Renal cortical epithelial cell (primary cell): Measurements from ENCODE around the gene EGLN3. TPM values are rescaled to one million over a fixed set of nuclear protein-coding genes. Genes with fewer than 3 reads are reported as not detected.

Experiments
- DNase-seq: peaks from one replicate; pipeline ENCODE4 v3.0.0-alpha.2; 2011; ENCODE audit warnings: low read depth
- total RNA-seq: library from RNA; depleted of rRNA; stranded (reverse); fragments of >200 nt; gene quantifications from 2 replicates; pipeline ENCODE4 v1.2.3, GENCODE V29; 2014

The EGLN3 gene
- total RNA-seq, 1 donor from 2014 or later = 13.1 TPM

DNA sequence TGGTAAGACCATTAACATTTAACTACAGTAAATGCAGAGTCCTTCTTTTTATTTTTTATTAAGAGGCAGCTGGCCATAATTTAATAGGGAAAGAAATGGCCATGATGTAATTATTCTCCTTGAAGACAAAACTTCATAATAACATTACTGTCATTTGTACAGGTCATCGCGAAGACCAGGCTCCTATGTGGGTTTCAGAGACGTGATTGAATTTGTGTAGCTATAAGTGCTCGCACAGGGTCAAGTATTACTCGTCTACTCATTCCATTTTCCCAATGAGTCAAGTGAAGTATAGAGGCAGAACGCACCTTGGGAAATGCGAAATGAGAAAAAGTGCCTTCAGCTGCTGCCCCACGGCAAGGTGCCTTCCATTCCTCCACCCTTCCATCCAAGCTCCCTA is 40.4 kb downstream of the EGLN3 start:
- DNase-seq = no peak

DNA sequence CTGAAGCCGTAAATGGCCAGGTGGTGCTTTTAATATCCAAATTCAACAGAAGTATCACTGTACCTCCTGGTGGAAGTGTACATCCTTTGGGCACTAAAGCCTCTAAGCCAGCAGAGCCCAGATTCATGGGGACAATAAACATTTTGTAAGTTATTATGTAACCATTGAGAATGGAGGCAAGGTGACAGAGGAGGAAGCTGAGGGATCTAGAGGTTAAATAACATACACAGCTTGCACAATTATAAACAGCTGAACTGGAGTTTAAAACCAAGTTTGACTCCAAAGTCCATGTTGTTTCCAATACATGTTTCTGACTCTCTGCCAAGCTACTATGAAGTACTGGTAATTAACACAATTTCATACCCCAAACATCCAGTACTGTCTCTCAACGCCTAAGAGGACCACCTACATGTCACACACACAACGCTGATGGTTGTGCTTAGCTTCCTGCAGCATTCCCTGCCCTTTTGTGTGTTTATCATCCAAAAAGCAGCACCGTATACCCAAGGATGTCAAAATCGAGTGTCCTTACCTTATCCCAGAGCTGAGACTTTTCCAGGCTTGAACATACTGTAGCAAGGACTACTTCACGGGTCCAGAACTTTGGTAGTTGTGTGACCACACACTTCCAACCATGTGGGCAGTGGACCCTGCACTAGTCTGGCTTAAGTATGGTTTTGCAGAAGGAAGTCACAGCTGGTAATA is 41.3 kb downstream of the EGLN3 start:
- no peak for DNase-seq

DNA sequence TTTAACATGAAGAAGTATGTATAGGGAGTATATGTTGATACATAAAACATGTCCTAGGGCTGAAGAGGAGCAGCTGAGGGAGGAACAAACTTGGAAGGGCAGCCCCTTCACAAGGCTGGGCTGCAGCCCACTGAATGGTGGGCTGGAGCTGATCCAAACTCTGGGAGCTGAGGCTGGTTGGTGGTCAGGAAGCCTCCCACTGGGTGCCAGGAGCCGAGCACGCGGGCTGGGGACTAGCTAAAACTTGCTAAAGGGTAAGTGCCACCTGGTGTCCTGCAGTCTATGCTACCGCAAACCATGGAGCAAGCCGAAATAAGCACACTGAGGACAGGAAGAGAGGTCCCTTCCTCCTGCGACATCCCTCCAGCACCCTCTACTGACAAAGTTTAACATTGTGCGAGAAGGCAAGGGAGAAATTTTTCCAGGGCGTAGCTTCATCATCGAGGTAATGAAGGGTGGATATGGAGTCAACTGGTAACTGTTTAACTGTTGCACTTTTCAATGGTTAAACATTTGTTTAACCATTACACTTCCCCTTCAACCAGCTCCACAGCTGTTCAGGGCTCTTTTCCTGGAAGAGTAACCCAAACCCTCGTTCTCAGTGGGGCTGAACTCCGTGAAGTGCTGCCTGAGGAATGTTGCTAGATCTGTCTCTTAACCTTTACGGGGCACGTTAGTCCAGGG is 42.2 kb downstream of the EGLN3 start:
- peak; percentile 82 for DNase-seq

DNA sequence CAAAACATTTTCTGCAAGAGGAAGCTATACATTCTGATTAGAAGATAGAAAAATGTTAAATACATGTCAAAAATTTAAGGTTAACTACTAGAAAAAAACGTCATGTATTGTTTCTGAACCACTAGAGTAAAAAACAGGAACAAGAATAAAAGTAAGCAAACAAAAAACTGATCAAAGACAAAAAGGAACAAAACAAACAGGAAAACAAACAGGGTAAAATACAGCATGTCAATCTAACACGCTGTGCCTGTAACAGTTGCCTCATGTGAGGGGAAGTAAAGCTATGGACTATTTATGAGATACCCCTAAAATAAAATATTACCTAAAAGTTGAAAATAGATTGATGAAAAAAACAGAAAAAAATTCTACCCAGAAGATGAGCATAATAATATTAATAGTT is 43.9 kb downstream of the EGLN3 start:
- no peak for DNase-seq

DNA sequence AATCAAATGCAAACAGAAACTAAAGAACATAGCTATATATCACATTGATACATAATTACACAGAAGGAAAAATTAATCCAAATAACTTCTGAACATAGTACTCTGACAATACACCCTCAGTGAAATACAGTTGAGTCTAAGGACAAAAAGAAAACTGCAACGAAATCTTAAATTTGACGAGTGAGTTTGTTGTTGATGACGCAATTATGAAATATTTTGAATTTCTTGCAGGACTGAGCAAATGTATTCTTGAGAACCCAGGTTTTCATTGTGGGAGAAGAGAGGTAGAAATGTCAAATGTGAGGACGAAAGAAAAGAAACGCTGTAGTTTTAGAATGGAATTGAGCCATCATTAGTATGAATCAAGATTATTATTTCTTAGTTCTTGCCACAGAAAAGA is 46.3 kb downstream of the EGLN3 start:
- no peak for DNase-seq

DNA sequence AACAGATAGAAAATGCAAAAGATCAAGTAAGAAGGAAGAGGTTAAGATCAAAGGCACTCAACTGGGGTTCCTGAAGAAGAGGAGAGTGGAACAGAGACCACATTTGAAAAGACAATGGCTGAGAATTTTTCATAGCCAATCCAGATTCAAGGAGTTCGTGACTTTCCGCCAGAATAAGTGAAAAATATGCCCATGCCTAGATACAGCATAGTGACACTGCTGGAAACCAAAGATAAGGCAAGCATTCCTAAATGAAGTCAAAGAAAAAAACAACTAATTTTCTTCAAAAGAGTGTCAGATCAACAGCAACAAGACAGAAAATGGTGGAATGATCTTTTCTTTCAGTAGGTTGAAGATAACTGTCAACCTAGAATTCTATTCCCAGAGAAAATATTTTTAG is 47.5 kb downstream of the EGLN3 start:
- no peak for DNase-seq

DNA sequence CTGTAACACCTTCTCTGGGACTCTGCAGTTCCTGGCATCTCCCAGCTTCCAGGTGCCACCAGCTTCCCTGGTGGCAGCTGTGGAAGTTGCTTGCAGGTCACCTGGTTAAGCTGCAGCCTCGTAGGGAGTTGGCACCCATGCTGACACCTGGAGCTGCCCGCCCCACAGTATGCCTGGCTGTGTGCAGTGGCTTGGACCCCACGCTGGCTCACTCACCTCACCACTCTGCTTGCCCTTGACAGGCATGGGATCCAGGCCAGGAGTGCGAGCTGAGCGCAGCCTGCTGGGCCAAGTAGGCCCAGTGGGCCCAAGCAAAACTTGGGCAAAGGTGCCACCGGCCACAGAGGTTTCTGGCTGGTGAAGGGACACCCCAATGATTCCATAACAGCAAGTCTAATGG is 48.5 kb downstream of the EGLN3 start:
- DNase-seq = no peak

DNA sequence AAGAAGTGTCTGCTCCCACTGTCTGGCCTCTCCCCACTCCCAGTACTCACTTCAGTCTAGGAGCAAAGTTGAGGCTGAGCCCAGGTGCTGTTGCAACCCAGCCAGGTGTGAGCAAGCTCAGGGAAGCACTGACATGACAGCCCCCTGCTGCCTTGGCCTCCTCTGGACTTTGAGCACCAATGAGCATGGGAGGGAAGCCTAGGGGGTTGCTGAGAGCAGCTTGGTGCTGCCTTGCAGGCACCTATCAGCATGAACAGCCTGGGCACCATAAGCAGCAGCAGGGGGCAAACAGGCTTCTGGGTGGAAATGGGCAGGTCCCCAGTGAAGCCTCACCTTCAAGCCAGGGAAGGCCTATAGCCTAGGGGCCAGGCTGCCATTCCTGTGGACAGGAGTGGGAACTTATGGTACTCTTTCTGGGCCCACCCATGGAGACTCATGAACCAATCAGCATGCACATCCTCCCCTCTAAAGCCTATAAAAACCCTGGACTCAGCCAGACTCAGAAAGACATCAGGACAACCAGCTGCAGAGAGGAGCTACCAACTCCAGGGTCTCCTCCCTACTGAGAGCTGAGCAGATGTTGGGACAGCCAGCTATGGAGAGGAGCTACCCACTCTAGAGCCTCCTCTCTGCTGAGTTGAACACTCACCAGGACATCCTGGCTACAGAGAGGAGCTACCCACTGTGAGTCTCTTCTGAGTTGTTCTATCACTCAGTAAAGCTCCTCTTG is 49.3 kb downstream of the EGLN3 start:
- DNase-seq = no peak

DNA sequence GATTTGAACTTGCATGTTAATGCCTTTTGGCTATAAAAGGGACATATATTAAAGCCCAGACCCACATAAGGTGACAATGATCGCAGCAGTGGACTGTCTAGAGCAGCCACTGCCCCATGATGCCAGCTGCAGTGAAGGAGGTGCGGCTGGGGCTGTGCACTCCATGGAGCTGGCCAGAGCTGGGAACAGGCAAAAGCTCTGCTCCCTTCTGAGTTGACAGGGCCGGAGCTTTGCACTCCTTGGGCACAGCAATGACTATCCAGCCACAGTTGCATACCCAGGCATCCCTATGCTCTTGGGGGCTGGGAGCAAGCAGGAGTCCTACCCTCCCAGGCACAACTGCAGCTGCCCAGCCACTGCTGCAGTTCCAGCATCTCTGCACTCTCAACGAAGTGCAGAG is 50.2 kb downstream of the EGLN3 start:
- DNase-seq = no peak

DNA sequence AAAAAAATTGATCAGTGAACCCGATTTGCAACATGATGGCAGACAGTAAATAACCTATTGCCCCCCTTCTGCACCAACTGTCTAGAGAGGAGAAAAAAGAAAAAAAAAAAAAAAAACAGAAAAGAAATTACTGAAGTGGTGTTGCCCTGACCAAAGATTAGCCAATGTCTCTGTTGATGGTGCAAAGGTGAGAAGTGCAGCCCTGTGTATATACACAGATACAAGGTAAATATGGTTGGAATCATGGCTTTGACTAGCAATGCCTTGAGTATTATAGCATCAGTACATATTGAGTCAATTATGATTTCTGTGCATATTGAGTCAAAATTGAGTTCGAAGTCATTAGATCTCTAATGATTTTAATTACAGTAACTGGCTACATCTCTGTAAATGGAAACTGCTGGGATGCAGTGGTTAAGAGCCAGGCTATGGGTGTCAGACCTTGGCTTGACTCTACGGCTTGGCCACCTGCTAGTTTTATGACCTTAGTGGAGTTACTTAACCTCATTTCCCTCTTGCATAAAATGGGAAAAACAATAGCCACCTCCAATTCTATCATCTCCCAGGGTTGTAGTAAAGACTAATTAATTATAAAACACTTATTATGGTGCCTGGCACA is 51.0 kb downstream of the EGLN3 start:
- DNase-seq = no peak

DNA sequence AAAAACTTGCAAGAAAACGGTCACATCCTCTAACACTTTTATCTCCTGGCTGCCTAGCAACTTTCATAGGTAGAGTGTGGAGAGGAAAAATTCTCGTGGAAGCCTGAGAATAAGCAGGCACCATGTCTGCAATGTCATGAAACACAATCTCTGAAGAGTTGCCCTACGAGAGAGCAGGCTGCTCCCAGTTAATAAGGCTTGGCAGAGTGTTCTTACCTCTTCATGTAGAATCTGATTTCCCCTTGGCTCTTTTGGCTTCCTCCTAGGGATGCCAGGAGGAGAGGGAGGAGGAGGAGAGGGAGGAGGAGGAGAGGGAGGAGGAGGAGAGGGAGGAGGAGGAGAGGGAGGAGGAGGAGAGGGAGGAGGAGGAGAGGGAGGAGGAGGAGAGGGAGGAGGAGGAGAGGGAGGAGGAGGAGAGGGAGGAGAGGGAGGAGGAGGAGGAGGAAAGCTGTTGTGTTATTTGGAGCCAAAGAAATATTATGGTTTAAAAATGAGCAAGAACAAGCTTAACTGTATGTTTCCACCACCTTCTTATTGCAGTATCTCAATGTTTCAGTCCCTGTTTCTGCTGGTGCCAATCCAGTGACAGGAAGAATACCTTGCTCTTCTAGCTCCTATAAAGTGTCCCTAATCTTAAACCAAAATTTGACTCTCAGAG is 52.9 kb downstream of the EGLN3 start:
- DNase-seq = no peak

DNA sequence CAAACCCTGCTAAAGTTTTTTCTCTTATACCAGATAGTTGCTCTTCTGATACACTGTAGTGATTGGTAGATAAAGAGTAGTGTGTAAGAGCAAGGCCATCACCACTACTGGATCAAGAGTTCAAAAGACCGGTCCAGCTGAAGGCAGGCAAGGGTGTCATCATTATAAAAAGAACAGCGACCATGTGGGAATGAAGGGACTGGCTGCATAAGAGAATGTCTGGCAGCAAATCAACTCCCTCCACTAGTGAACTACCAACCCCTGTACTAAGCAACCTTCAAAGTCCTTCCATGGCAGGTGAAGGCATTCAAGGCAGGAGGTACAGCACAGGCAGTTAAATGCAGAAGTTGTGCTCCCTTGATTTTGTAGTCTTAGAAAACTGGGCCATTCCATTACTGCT is 53.5 kb downstream of the EGLN3 start:
- no peak for DNase-seq

DNA sequence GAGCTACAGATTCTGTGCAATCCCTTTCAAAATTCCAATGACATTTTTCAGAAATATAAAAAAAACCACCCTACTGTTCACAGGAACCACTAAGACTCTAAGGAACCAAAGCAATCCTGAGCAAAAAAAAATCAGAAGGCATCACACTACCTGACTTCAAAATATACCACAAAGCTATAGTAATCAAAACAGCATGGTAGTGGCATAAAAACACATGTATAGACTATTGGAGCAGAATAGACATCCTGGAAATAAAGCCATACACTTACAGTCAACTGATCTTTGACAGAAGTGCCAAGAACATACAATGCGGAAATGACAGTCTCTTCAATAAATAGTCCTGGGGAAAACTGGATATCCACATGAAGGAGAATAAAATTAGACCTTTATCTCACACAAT is 56.5 kb downstream of the EGLN3 start:
- DNase-seq = no peak

DNA sequence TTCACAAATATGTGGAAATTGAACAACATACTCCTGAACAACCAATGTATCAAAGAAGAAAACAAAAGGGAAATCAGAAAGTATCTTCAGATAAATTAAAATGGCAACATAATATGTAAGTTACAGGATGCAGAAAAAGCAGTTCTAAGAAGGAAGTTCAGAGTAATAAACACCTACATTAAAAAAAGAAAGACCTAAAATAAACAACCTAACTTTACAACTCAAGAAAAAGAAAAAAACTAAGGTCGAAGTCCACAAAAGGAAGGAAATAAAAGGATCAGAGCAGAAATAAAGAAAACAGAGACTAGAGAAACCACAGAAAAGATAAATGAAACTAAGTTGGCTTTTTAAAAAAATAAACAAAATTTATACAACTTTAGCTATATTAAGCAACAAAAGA is 59.2 kb downstream of the EGLN3 start:
- no peak for DNase-seq

DNA sequence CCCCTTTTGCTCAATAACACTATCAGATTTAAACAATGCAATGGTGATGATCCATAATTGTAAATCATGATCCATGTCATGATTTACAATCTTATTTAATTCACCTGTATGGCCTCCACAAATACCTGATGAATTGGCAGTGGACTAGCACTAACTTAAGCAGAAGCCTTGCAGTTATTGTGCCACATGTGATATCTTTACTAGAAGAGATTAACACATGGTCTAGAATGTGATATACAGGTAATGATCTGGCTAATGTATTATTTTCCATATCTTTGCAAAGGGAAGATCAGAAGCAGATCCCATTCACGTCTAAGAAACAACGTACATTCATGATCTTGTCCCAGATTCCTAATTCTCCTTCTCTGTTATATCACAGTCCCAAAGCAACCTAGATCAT is 66.0 kb downstream of the EGLN3 start:
- DNase-seq = no peak

DNA sequence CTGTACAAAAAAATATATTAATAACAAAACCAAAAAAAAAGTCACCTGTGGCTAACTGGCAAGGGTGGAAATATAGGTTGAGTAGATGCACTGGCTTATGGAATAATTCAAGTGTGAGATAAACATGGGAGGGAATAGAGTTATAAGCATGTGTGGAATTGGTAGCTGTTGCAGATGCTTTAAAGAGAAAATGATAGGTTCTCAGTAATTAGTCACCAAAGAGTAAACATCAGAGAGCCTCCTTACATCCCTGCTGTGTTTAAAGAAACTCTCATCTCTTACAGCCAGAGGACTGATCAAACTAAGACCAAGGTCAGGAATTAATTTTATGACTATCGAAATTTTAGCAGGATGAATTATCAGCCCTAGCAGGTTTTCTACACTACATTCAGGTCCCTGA is 70.5 kb downstream of the EGLN3 start:
- DNase-seq = no peak

DNA sequence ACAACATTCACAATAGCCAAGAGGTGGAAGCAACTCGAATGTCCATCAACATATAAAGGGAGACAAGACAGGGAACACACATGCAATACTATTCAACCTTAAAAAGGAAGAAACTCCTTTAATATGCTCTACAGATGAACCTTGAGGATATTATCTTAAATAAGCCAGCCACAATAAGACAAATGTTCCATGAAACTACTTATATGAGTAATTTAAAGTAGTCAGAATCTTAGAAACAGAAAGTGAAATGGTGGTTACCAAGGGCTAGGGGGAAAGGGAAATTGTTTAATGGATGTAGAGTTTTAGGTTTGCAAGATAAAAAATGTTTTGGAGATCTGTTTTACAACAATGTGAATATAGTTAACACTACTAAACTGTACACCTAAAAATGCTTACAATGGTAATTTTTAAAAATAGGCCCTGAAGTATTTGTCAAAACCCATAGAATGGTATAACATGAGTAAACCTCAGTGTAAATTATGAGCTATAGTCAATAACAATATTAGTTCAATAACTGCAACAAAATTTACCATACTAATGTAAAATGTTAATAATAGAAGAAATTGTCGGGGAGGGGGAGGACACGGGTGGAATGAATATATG is 71.1 kb downstream of the EGLN3 start:
- DNase-seq = no peak

DNA sequence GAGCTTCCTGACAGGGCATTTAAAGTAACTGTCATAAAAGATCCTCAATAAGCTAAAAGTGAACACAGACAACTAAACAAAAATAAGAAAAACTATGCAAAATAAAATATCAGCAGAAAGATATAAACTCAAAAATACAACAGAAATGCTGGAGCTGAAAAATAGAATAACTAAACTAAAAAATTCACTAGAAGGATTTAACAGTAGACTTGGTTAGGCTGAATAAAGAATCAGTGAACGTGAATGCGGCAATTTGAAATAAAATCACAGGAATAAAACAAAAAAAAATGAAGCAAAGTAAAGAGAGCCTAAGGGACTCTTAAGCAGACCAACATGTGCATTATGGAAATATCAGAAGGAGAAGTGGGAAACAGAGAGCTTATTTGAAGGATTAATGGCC is 74.6 kb downstream of the EGLN3 start:
- DNase-seq = no peak
